ENCODE results near the gene PEX10.

GRCh38 chr1:2380816-2381591 lies 31.4 kb downstream of the PEX10 start:
- TF ChIP-seq CTCF (IDR thresholded peaks at IDR 0.05; ENCODE audit: low read length), result no peak
- TF ChIP-seq EZH2 (optimal IDR thresholded peaks at IDR 0.05; ENCODE audit: low read depth, low read length), result no peak
